WTC11 (cell line): ENCODE data around the gene COL13A1. TPM values are rescaled to one million over a fixed set of nuclear protein-coding genes. Genes with fewer than 3 reads are reported as not detected.
A peak's percentile ranks its signal among the peaks of the same experiment; 100 is the strongest.

Source experiments
- ATAC-seq: fragments of 200-7000 bp; cut with Tn5 transposase; 2 replicates; pipeline ENCODE4 v1.10.0; 2021; ENCODE audit warnings: mild to moderate bottlenecking, moderate library complexity
- CTCF ChIA-PET: fragments of 300-600 bp; sonication (Branson Sonifier 250); formaldehyde crosslinking; loops from one replicate; lab custom pipeline; 2021; ENCODE audit warnings: antibody characterized with exemption; lab: Charles Lee
- POLR2A ChIA-PET: fragments of 350-600 bp; sonication (Branson Sonifier 250); formaldehyde crosslinking; loops from one replicate; lab custom pipeline; 2021; ENCODE audit warnings: antibody characterized with exemption; lab: Charles Lee
- DNase-seq: peaks from one replicate; pipeline ENCODE4 v3.0.0; 2021; ENCODE audit warnings: low spot score
- H3K27ac Mint-ChIP-seq: 2 replicates; pipeline ENCODE4 v1.8.0; 2021; ENCODE audit warnings: mixed read lengths
- H3K27me3 Mint-ChIP-seq: 2 replicates; pipeline ENCODE4 v1.8.0; 2021; ENCODE audit warnings: low read depth, mild to moderate bottlenecking, moderate library complexity, mixed read lengths
- H3K36me3 Mint-ChIP-seq: 2 replicates; pipeline ENCODE4 v1.8.0; 2021; ENCODE audit warnings: mixed read lengths
- H3K4me1 Mint-ChIP-seq: 2 replicates; pipeline ENCODE4 v1.8.0; 2022; ENCODE audit warnings: mixed read lengths
- H3K4me3 Mint-ChIP-seq: 2 replicates; pipeline ENCODE4 v1.8.0; 2021; ENCODE audit warnings: mild to moderate bottlenecking, moderate library complexity, mixed read lengths
- H3K9me3 Mint-ChIP-seq: 2 replicates; pipeline ENCODE4 v1.8.0; 2021; ENCODE audit warnings: mixed read lengths
- ATF6 ChIP-seq: sonication (generic); formaldehyde crosslinking; IDR thresholded peaks from 2 replicates; pipeline ENCODE4 v1.8.1; 2023; ENCODE audit warnings: mild to moderate bottlenecking, missing genetic modification reagents
- E2F5 ChIP-seq: sonication (generic); formaldehyde crosslinking; IDR thresholded peaks from 2 replicates; pipeline ENCODE4 v1.8.1; 2022; ENCODE audit warnings: mild to moderate bottlenecking, moderate library complexity, missing genetic modification reagents
- JAZF1 ChIP-seq: fragments of 250-450 bp; sonication (Bioruptor Pico); IDR thresholded peaks from 2 replicates; pipeline ENCODE4 v1.9.0; 2021; ENCODE audit warnings: moderate library complexity, mild to moderate bottlenecking, inconsistent platforms
- MLX ChIP-seq: sonication (generic); formaldehyde crosslinking; IDR thresholded peaks from 2 replicates; pipeline ENCODE4 v1.8.1; 2023; ENCODE audit warnings: mild to moderate bottlenecking, missing genetic modification reagents, moderate library complexity
- NFE2L1 ChIP-seq: sonication (generic); formaldehyde crosslinking; IDR thresholded peaks from 2 replicates; pipeline ENCODE4 v1.8.1; 2023; ENCODE audit warnings: missing genetic modification reagents
- PRRX2 ChIP-seq: fragments of 250-450 bp; sonication (Bioruptor Pico); IDR thresholded peaks from 2 replicates; pipeline ENCODE4 v1.8.0; 2021; ENCODE audit warnings: mild to moderate bottlenecking
- USF1 ChIP-seq: sonication (generic); formaldehyde crosslinking; IDR thresholded peaks from 2 replicates; pipeline ENCODE4 v1.8.0; 2022; ENCODE audit warnings: mild to moderate bottlenecking, missing genetic modification reagents
- ZNF263 ChIP-seq: sonication (generic); formaldehyde crosslinking; IDR thresholded peaks from 2 replicates; pipeline ENCODE4 v1.8.1; 2022; ENCODE audit warnings: low read depth, mild to moderate bottlenecking, moderate library complexity, missing genetic modification reagents
- ZNF281 ChIP-seq: sonication (generic); formaldehyde crosslinking; IDR thresholded peaks from 2 replicates; pipeline ENCODE4 v1.8.0; 2023; ENCODE audit warnings: mild to moderate bottlenecking, missing genetic modification reagents
- ZNF532 ChIP-seq: fragments of 250-450 bp; sonication (Bioruptor Pico); IDR thresholded peaks from 2 replicates; pipeline ENCODE4 v1.9.0; 2021; ENCODE audit warnings: mild to moderate bottlenecking, borderline replicate concordance
- ZNF671 ChIP-seq: fragments of 250-450 bp; sonication (Bioruptor Pico); IDR thresholded peaks from 2 replicates; pipeline ENCODE4 v1.8.0; 2021; ENCODE audit warnings: mild to moderate bottlenecking
- ZSCAN18 ChIP-seq: fragments of 250-450 bp; sonication (Bioruptor Pico); IDR thresholded peaks from 2 replicates; pipeline ENCODE4 v2.1.2; 2022; ENCODE audit warnings: mild to moderate bottlenecking, moderate library complexity
- total RNA-seq: library from RNA; stranded (reverse); gene quantifications from 3 replicates; pipeline ENCODE4 v1.2.3, GENCODE V29; 2021

The COL13A1 gene
- total RNA-seq, 1 experiment from 2014 or later = 7.1 TPM

GRCh38 chr10:69916118-69916517 is 114.4 kb downstream of the COL13A1 start (continued):
- no peak for TF ChIP-seq ZSCAN18 (CRISPR knock-in tag)
- no peak for TF ChIP-seq E2F5 (CRISPR knock-in tag)
- no peak for TF ChIP-seq ZNF281
- TF ChIP-seq ATF6 (CRISPR knock-in tag) = no peak

- ATAC-seq (no peak; the same call in 1 of the 2 replicates), DNase-seq (no peak)
- Mint-ChIP-seq H3K9me3 (no peaks in the 10 kb centered on the region), H3K27me3 (peaks cover 3% of the 10 kb centered on the region; the same call in 1 of the 2 replicates), H3K4me1 (peaks cover 16% of the 10 kb centered on the region), H3K36me3 (no peaks in the 10 kb centered on the region), H3K27ac (no peak overlapping the region), H3K4me3 (no peak overlapping the region)
- TF ChIP-seq NFE2L1 (CRISPR knock-in tag) (no peak), ZNF671 (CRISPR knock-in tag) (no peak), JAZF1 (CRISPR knock-in tag) (no peak), ZNF263 (CRISPR knock-in tag) (peak; percentile 36; the same call in 1 of the 2 replicates), MLX (CRISPR knock-in tag) (no peak)
- POLR2A ChIA-PET = no interaction called here
- CTCF ChIA-PET = interaction anchor here (0.6 to 9.2 kb wide), 18 partner anchors 13 to 281 kb away, joined by 3 to 316 read pairs (median 4); no protein-coding TSS in a partner anchor
These were observed 116.3 kb downstream of the COL13A1 start for GRCh38 chr10:69918036-69918435.

GRCh38 chr10:69919250-69919649 is 117.5 kb downstream of the COL13A1 start:
- no peaks in the 10 kb centered on the region for H3K36me3 Mint-ChIP-seq
- no peak overlapping the region for H3K4me3 Mint-ChIP-seq
- ATAC-seq (no peak), DNase-seq (no peak)
- peaks cover 10% of the 10 kb centered on the region for H3K4me1 Mint-ChIP-seq
- no peak overlapping the region for H3K27ac Mint-ChIP-seq
- H3K9me3 Mint-ChIP-seq = no peaks in the 10 kb centered on the region
- H3K27me3 Mint-ChIP-seq = peaks cover 3% of the 10 kb centered on the region; the same call in 1 of the 2 replicates
- CTCF ChIA-PET = interaction anchor here (3.3 kb wide), 1 partner anchor 118 kb away, joined by 15 read pairs; no protein-coding TSS in a partner anchor
- POLR2A ChIA-PET = no interaction called here
- TF ChIP-seq ZNF532 (no peak), PRRX2 (CRISPR knock-in tag) (no peak), MLX (CRISPR knock-in tag) (no peak), USF1 (CRISPR knock-in tag) (no peak)
